Left lobe of liver (tissue), 2 donors: ENCODE data around the gene DCBLD1. TPM values are rescaled to one million over a fixed set of nuclear protein-coding genes. Genes with fewer than 3 reads are reported as not detected.

ENCODE experiments used
- ATAC-seq: fragments of 200-7000 bp; cut with Tn5 transposase; one replicate; pipeline ENCODE4 v1.9.1; 2020; ENCODE audit warnings: mild to moderate bottlenecking, moderate library complexity
- DNase-seq: peaks from one replicate; pipeline ENCODE4 v3.0.0-alpha.2; 2020; ENCODE audit warnings: low spot score
- total RNA-seq: library from RNA; stranded (reverse); gene quantifications from one replicate; pipeline ENCODE4 v1.2.1, GENCODE V29; 2021
- donor health status: DM: no; HTN: no; CAD: no; lungs with moderate emphysema.
- donor health status: DM: no; HTN: yes; CAD: no.

DCBLD1 gene
- total RNA-seq, 1 donor from 2014 or later = 9.0 TPM

DNA sequence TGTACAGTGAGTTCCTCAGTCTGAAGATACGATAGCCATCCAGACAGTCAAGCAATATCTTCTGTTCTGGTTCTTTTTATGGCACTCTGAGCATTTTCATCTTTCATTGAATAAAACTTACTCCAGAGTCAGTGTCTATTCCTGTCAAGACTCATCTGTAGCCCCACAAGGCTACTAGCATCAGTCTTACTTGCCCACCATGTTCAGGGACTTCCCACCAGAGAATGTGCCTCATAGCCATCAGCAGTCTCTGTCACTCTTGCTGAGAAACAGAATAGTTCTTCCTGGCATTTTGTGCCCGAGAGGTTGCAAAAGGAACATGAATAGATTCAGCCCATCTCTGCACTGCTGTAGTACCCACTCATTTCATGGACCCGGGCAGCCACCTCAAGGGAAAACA, 12.7 kb upstream of the DCBLD1 start:
- no peak for DNase-seq
- ATAC-seq = no peak

DNA sequence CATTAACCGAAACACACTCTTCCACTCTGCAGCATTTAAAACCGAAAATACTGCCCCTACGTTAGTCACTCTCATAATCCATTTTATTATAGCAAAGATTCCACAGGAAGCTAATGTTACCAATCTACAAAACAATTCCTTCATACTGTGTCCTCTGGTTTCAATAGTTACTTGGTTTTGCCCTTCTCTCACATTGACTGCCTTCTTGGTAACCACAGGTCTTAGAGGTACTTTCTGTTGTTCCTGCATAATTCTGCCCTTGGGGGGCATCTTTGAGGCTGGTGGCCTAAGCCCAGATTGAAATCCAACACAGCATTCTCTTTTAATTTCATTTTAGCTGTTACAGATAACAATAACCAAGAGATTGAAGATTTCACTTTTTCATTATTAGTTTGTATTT, 9.8 kb upstream of the DCBLD1 start:
- DNase-seq = no peak
- no peak for ATAC-seq

DNA sequence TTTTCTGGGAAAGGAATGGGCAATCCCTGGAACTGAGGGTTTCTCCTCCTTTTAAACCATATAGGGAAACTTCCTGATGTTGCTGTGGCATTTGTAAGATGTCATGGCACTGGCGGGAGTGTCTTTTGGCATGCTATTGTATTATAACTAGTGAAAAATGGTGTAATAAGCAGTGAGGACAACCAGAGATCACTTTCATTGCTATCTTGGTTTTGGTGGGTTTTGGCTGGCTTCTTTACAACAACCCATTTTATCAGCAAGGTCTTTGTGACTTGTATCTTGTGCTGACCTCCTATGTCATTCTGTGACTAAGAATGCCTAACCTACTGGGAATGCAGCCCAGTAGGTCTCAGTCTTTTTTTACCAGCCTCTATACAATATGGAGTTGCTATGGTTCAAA, 9.1 kb upstream of the DCBLD1 start:
- ATAC-seq (no peak), DNase-seq (no peak)

DNA sequence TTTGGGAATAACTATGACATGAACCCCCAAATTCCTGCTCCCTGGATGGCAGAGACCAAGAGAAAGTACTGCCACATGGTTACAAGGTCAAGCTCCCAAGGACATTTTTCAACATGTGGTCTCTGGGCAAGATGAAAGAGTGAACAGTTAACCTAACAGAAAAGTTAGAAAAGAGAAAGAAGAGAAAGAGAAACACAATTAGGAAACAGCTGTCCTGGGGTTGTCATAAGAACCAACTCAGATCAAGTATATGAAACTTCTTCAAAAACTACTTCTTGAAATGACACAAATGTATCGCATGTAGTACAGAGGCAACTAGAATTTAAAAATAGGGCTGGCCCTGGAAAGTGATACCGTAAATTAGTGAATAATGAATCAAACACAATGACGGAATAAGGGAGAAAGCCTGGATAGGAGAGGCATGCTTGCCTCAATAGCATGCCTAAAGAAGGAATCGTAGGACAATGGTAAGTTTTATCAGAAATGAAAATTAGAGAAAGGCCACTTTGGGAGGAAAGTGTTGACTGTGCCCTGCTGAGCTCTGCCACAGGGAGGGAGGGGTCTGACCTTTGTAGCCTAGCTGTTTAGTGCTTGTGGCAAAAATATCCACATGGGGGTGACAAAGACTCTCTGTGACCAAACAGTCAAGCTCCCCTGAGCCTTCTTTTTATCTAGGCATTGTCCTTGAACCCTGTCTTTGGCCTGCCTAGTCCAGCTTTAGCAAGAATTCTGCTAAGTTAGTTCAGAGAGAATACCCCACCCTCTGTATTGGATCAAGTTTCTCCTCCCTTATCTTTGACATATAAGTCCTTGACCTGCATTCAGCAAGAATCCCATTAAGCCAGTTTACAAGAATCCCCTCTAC, 4.3 kb upstream of the DCBLD1 start:
- DNase-seq (peak; percentile 63), ATAC-seq (peak; percentile 65)

DNA sequence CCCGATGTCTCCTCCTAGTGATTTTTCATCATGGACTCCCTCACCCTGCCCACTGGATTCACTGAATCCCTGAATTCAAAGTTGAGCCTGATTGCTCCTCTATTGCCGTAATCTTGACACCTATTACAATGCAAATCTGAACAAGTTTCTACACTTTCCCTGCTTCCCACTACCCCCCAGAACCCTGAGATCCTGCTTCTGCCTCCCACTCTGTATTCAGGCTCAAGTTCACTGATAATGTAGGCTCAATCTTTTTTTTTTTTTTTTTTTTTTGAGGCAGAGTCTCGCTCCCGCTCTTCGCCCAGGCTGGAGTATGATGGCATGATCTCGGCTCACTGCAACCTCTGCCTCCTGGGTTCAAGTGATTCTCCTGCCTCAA, 3.6 kb upstream of the DCBLD1 start:
- no peak for ATAC-seq

DNA sequence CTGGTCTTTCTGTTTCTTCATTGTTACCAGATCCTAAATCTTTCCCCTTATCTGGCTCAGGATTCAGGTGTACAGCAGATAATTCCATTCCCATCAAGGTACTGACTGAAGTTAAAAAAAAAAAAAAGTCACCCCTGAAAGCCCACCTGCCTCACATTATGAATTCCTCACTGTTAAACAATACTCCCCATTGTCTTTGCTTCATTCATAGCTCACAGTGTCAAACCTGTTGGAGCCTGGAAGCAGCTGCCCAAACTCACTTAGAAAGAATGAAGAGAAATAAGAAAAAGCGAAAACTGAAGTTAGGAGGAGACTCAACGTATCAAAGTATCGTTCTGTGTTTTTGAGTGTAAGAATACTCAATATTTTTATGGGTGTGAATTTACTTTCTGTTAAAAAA, 1.8 kb upstream of the DCBLD1 start:
- no peak for ATAC-seq

More for the DNA sequence above, 3.6 kb upstream of the DCBLD1 start:
- no peak for DNase-seq

DNA sequence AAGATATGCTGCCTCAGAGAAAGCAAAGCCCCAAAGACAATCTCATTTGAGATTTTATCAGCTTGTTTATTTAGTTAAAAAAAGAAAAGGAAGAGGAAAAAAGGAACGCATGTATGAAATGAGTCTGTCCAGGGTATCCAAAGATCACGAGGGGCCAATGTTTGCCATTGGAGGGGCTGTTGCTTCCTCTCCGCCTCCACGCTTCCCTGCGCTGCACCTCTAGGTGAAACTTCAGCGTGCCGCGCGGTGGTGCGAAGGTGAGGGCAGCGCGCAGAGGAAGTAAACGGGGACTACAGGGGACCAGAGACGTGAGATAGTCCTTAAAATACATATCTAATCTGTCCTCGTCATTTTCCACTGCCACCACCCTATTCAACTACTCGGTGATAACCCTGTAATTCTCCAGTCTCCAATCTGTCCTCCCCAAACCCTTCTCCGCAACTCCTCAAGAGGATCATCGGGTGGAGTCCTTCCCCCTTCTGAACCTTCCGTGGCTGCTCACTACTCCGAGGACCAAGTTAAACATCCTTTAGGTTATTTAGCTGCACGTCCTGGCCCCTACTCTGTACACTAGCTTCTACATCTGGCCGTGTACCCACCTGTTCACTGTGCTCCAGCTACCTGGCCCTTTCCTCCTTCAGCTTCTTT, 1.1 kb upstream of the DCBLD1 start:
- no peak for DNase-seq

More for the DNA sequence above, 1.8 kb upstream of the DCBLD1 start:
- DNase-seq = no peak

DNA sequence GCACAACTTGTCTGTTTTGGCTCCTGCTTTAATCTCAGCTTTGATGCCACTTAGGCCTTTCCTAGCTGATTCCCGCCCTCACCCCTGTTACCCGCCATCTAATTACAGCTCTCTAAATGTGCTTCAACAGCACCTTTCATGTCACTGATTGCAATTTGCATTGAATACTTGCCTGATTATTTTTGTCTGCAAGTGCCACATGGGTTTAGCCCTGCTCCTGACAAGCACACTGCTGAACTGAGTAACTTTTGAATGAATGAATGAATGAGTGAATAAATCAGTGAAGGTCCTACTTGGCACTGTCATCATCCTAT, 591 bp upstream of the DCBLD1 start:
- DNase-seq (no peak), ATAC-seq (no peak)

More for the DNA sequence above, 1.1 kb upstream of the DCBLD1 start:
- ATAC-seq = no peak

DNA sequence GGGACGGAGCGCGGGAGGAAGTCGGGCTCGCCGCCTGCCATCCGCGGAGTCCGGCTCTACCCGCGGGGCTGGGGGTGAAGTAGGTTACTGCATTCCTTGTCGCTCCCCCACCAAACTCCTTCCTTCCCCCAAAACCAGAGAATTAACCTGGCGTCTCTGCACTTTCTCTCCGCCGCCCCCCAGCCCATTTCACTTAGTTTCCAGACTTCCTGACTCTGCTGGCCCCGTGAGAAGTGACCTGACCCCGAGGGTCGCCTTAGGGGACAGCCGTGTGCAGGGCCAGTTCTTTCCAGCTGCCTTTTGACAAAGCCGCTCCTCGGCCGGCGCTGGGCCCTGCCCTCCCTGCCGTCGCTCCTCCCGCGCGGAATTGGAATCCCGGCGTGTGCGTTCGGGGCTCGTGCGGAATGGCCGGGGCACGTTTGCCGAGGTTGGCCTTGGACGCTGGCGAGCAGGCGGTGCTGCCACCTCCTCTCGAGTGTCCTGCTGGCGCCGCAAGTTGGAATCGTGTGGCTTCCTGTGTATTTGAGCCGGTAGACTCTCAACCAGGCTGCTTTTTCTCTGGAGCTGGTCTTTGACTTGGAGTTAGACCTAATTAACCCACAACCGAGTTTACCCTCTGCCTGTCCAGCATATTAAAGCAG, 650 bp downstream of the DCBLD1 start:
- DNase-seq (peak; percentile 84), ATAC-seq (peak; percentile 63)

DNA sequence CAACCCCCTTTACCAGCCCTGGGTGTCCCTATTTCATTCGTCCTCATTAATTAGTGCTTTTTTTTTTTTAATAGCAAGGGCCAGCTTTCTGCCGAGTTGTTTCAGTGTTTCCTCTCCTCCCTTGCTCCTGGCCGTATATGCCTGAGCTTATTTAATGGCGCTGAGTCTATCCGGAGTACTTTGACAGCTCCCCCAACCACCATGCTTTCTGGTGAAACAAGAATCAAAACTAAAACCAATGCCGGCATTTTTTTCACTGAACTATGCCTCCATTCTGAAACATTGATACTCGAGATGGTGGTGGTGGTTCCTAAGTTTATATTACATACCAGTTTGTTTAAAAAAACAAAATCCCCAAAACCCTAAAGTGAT, 1.2 kb downstream of the DCBLD1 start:
- ATAC-seq (peak; percentile 14), DNase-seq (no peak)

DNA sequence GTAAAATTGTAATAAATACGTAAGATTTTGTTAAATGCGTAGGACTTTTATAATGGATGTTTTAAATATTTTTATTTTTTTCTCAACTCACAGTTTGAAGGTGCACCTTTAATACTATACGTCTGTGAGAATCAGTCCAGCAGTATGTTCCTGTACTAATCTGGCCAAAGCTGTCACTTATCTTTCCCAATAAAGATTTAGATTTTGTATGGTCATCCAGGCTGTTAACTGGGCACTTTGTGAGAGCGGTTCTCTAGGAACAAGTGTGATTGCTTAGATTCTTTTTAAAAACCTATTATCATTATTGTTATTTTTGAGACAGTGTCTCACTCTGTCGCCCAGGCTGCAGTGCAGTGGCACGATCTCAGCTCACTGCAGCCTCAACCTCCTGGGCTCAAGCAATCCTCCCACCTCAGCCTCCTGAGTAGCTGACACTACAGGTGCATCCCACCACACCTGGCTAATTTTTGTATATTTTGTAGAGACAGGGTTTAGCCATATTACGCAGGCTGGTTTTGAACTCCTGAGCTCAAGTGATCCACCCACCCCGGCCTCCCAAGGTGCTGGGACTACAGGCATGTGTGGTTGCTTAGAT, 1.7 kb downstream of the DCBLD1 start:
- ATAC-seq (no peak), DNase-seq (no peak)

DNA sequence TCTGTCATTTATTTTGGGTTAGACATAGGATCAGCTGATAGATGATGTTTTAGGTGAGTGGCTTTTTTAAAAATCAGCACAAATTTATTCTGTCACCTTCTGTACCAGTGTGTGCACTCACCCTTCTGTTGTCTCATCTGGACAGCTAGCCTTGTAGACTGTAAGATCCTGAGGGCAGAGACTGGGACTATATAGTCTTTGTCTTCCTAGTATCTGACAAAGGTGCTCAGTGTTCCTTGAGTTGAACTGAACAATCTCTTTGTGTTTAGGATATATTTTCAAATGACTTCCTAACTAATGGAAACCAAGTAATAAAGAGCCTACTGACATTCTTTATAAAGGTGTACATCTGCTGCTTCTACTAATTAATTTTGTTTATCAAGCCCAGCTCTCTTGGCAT, 3.0 kb downstream of the DCBLD1 start:
- no peak for ATAC-seq
- no peak for DNase-seq

DNA sequence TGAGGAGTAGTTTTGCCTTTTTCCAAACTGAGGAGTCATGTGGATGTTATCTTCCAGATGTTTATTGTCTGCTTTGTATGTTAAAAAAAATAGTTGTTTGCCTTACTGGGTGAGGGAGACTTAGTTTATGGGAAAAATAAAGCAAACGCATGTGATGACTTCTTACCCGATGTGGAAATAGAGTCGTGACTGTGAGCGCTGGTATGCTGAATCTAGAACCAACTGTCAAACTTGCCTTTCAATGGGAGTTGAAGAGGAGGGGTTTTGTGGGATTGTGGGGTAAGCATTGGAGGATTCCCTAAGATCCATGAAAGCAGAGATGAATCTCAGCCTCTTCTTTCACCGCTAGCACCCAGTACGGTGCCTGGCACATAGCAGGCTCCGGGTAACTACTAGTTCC, 5.3 kb downstream of the DCBLD1 start:
- no peak for ATAC-seq
- no peak for DNase-seq

DNA sequence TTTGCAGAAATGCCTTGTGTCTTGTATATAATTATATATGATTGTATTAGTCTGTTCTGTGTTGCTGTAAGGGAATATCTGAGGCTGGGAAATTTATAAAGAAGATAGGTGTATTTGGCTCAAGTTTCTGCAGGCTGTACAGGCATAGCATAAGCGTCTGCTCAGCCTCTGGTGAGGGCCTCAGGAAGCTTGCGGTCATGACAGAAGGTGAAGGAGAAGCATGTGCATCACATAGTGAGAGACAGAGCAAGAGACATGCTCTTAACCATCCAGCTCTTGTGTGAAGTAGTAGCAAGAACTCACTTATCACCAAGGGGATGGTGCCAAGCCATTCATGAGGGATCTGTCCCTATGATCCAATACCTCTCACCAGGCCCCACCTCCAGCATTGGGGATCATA, 6.5 kb downstream of the DCBLD1 start:
- ATAC-seq (no peak), DNase-seq (no peak)

DNA sequence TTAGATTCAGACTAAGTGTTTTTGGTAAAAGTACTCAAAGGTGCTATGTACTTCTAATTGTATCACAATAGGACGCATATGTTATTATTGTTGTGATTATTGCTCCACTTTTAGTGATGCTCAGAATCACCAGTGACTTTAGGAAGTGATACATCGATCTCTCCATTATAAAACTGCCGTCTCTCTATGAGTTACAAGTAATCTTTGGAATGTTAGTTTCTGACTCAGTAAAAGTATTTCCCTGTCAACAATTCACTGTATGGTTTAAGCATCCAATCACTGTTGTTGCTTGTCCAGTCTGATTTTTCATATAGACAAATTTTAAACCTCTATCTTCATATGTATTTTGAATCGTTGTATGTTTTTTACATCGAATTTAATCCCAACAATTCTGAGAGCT, 9.4 kb downstream of the DCBLD1 start:
- no peak for DNase-seq
- no peak for ATAC-seq

DNA sequence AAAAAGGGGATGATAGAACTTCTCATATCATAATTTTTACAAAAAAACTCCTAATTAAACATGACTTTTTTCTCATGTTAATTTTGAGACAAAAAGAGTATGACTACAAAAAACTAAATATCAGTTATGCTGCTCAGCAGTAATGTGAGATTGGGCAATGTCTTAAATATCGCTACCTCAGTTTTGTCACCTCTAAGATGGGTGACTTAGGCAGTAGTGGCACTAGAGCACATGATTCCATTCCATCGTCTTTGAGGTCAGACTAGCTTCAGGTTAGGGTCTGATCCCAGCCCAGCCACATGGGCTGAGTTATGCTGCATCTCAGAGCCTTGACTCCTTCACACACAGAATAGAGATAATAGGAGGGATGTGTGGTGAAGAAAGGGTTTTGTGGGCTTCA, 11.0 kb downstream of the DCBLD1 start:
- DNase-seq (no peak), ATAC-seq (no peak)

DNA sequence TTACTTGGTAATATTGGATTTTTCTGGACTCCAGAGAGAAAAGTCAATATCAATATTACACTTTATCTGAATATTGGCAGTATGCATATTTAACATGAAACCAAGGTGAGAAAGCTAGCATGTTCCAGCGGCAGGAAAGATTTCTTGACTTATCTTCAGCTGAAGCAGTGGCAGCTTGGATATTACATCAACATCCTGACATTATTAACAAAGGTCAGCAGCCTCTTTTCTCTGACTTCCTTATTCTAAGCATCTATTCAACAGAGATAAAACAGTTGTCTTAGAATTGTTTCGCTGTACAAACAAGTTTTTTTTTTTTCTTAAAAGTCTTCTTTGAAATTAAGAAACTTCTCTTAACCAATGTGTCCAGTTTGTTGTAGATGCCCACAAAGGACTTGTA, 11.8 kb downstream of the DCBLD1 start:
- no peak for DNase-seq
- ATAC-seq = peak; percentile 27

DNA sequence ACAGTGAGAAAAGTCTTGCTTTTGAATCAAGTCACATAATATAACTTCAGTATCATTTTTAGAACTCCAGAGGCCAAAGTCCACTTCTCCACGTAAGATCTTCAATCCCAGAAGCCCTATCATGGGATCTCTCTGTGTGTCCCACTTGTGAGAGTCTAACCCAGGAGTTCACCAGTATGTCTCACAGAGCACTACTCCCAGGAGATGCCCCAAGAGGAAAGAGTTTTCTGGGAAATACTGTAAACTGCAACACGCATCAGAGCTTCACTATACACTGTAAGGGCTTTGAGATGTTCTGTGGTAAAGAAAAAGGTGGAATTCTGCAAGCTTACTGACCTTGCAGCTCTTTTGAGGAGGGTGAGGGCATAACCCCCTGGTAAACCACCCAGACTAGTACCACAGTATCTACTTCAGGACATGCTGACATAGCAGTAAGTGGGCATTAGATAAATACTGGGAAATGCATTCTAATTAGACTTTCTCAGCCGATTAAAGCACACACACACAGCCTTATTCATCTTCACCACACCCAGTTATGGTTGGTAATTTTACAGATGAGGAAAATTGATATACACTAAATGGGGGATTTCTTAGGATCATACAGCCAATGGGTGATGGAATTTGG, 12.3 kb downstream of the DCBLD1 start:
- no peak for ATAC-seq

DNA sequence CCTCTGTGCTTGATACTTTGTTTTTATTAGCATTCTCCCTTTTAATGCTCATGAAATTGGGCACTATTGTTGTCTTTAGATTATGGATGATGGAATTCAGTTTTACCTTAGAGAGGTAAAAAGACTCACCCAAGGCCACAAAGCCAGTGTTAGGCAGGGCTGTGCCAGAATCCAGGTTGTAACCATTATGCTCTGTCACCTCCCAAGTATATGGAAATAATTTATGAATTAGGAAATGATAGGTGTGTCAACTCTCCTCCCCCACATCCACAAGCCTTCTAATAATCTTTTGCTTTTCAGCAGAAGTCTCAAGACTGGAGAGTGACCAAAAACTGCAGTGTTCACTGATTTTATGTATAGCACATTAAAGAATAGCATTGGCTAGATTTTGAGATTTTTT, 13.0 kb downstream of the DCBLD1 start:
- DNase-seq = no peak
- no peak for ATAC-seq

More for the DNA sequence above, 12.3 kb downstream of the DCBLD1 start:
- DNase-seq = no peak

DNA sequence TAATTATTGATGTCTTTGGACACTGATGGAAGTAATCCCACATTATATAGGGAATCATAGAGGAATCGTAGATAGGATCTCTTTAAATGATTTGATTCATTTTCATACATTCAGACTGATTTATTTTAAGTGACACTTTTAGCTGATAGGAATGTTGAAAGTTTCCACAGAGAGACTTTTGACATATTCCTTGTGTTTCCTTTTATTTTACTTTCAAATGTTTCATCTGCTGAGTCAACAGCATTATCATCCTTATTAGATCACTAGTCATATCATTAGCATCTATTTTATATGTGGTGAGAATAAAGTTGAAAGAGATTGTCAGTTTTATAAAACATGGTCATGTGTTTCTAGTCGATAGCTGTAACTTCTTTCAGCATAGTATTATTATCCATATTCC, 13.4 kb downstream of the DCBLD1 start:
- DNase-seq (no peak), ATAC-seq (no peak)

DNA sequence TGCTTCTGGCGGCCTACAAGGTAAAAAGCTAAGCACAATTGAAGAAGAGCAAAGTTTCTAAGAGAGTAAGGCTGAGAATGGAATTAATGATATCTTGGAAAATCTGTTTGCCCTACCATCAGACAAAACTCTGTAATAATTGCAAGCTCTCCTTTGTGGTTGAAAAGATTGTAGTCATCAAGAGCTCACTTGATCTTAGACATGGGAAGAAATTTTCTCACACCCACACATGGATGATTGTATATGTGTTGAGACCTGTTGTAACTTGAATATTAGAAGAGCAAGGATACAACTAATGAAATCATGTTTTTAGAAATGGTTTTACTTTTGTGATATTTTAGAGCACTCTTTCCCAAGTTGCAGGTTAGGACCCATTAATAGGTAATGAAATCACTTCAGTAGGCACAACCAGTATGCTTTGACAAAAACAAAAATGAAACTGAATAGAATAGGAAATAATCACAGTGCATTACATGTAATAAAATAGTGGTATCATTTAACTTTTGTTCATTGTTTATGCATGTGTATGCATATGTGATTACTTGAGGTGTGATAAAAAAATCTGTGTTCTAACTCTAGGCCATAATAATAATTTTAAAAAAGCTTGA, 14.0 kb downstream of the DCBLD1 start:
- ATAC-seq (no peak), DNase-seq (no peak)
